Stimulated activated naive B cell treated with anti-CD40 and anti-IgM and Interleukin-4, amounts not matched to agents 10 μg/mL and 1 μg/mL and 100 μg/mL, for 72 hours (primary cell): ENCODE results near the gene PTPRN2.

Experiments
- ATAC-seq, 2 donors: fragments of 150-1000 bp; cut with Tn5 transposase; replicated peaks; 2 replicates each; pipeline ENCODE4 v1.10.0; 2021; ENCODE audit warnings: moderate library complexity in 1 of 2
- DNase-seq: peaks from one replicate; pipeline ENCODE4 v3.0.0; 2021
- H3K27ac Mint-ChIP-seq: one replicate; pipeline ENCODE4 v1.8.0; 2022; ENCODE audit warnings: mild to moderate bottlenecking, mixed read lengths
- H3K27me3 Mint-ChIP-seq, 2 donors: one replicate each; pipeline ENCODE4 v1.8.0; 2022; ENCODE audit warnings: mixed read lengths in 2 of 2
- H3K36me3 Mint-ChIP-seq, 2 donors: one replicate each; pipeline ENCODE4 v1.8.0; 2022; ENCODE audit warnings: mixed read lengths in 2 of 2, mild to moderate bottlenecking in 1 of 2
- H3K4me1 Mint-ChIP-seq, 2 donors: one replicate each; pipeline ENCODE4 v1.8.0; 2022; ENCODE audit warnings: mixed read lengths in 2 of 2, mild to moderate bottlenecking in 1 of 2
- H3K4me3 Mint-ChIP-seq, 2 donors: one replicate each; pipeline ENCODE4 v1.8.0; 2022; ENCODE audit warnings: mild to moderate bottlenecking in 2 of 2, mixed read lengths in 2 of 2, moderate library complexity in 1 of 2
- H3K9me3 Mint-ChIP-seq, 2 donors: one replicate each; pipeline ENCODE4 v1.8.0; 2022; ENCODE audit warnings: mixed read lengths in 2 of 2, mild to moderate bottlenecking in 1 of 2

Gene PTPRN2

DNA sequence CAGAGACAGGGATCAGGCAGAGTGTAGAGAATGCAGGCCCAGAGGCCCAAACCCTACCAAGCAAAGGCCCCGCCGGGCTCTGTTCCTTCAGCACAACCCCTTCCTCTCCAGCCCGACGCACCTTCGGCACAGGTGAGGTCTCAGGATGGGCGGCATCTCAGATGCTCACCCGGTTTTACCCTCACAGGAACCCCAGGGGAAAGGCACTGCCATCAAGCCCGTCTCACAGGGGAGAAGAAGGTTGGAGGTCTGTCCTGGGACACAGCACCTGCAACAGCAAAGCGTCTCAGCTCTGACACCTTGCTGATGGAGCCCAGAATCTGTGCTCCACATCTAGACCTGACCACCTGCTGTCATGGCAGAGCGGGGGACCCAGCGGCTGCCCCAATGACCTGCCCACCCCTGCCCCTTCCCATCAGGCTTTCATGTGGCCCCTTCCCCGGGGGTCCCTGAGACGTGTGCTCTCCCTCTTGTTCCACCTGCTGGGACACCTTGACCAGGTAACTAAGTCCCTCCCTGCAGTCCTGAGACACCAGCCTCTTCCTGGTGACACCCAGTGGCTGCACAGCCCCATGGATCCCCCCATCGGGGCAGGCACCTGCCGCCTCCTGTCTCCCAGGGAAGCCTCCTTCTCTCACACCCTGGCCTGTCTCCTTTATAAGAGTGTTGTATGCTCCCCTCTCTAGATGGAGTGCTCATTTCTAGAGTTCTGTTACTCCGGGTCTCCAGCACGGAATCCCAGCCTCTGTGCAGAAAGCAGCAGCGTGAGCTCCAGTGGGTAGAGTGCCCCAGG is 935.3 kb downstream of the PTPRN2 start:
- Mint-ChIP-seq H3K4me3 (no peak overlapping the region), H3K36me3 (no peaks in the 10 kb centered on the region), H3K27me3 (no peaks in the 10 kb centered on the region), H3K4me1 (no peaks in the 10 kb centered on the region), H3K27ac (no peak overlapping the region), H3K9me3 (no peaks in the 10 kb centered on the region)
- no peak for DNase-seq
- ATAC-seq, result no peak

DNA sequence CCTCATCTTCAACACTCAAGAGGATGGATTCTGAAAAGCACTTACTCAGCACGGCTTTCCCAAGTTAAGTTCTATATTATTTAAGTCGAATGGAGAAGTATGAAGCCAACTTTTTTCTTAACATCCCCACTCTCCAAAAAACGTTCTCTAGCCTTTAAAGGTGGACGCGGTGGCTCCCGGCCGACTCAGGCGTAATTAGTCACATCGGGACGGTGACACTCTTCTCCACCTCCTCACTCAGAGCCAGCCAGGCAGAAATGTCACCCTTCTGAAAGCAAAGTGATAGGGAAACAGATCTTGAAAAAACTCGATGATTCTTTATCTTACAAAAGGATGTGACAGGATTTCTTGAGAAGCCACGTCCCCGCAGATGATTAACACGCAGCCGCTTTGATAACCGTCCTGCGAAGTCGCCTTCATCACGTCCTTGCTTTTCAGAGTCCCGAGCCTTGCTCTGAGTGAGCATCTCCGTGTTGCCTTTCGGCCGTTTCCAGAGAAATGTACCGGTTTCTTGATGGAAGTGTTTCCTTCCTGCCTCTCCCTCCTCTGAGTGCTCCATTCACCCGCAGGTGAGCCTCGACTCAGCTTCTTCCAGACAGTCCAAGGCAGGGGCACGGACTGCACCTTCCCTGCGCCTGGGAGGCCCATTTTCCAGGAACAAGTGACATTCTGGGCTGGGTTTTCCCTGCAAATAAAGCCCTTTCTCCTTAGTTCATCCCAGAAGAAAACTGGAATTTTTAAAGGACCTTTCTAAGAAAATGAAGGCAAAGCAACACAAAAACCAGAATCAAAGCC is 936.1 kb downstream of the PTPRN2 start:
- Mint-ChIP-seq H3K36me3 (no peaks in the 10 kb centered on the region), H3K4me3 (no peak overlapping the region), H3K9me3 (no peaks in the 10 kb centered on the region), H3K27me3 (no peaks in the 10 kb centered on the region), H3K27ac (no peak overlapping the region), H3K4me1 (no peaks in the 10 kb centered on the region)
- DNase-seq, result no peak
- ATAC-seq, result no peak

DNA sequence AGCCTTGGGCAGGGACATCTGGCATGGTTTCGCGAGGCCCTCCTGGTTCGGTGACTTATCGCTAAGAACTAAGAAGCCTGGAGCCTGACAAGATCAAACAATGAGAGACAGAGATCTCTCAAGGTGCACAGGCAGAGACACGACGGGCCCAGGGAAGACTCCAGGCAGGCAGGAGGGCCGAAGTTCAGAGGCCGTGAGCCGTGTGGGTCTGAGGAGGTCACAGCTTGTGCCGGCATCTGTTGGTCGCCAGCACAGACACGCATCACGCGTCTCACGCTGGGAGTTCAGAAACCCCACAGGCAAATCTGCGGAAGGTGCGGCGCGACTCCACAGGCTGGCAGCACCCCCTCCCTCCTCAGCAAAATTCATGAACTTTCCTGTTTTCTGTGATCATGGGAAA is 936.8 kb downstream of the PTPRN2 start:
- no peaks in the 10 kb centered on the region for H3K9me3 Mint-ChIP-seq
- H3K27me3 Mint-ChIP-seq, result no peaks in the 10 kb centered on the region
- ATAC-seq (no peak), DNase-seq (no peak)
- no peak overlapping the region for H3K27ac Mint-ChIP-seq
- no peak overlapping the region for H3K4me3 Mint-ChIP-seq
- H3K36me3 Mint-ChIP-seq, result no peaks in the 10 kb centered on the region
- no peaks in the 10 kb centered on the region for H3K4me1 Mint-ChIP-seq

DNA sequence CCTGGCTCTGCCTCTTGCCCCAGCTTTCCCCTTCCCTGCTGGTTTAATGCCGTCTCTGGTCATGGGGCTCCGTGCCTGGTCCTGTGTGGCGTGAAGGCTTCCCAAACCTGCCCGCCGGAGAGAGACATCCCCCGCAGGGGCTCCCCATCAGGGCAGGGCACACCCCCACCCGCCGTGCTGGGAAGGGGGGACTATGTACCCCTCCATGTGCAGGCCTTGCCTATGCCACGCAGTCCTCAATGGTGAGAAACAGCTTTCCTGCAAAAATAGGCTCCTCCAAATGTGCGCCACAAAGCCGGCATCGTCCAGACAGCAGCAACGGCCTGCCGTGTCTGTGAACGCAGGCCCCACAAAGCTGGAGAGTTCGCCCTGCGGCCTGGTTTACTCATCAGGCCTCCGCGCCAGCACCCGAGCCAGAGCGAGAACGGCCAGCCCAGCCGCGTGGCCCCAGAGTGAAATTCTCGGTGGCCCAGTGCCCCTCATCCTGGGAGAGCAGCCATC is 937.4 kb downstream of the PTPRN2 start:
- H3K36me3 Mint-ChIP-seq, result no peaks in the 10 kb centered on the region
- no peaks in the 10 kb centered on the region for H3K4me1 Mint-ChIP-seq
- DNase-seq (no peak), ATAC-seq (no peak)
- no peak overlapping the region for H3K4me3 Mint-ChIP-seq
- H3K27ac Mint-ChIP-seq, result no peak overlapping the region
- H3K27me3 Mint-ChIP-seq, result no peaks in the 10 kb centered on the region
- H3K9me3 Mint-ChIP-seq, result no peaks in the 10 kb centered on the region

DNA sequence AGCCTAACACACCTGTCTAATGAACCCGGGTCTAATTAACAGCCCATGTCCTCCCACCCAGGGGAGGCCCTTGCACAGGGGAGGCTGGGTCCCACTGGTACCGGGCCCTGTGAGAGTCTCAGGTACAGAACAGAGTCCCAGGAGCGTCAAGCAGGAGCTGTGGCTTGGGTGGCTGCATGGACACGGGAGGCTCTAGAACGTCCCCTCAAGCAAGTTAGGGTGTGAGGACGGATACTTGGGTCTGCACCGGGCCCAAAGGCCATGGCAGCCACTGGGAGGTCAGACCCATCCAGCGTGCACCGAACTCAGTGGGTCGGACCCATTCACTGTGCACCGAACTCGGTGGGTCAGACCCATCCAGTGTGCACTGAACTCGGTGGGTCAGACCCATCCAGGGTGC is 941.1 kb downstream of the PTPRN2 start:
- Mint-ChIP-seq H3K9me3 (no peaks in the 10 kb centered on the region), H3K4me1 (no peaks in the 10 kb centered on the region), H3K27ac (no peak overlapping the region), H3K27me3 (peaks cover 5 to 11% of the 10 kb centered on the region in 2 donors), H3K36me3 (no peaks in the 10 kb centered on the region), H3K4me3 (no peak overlapping the region)
- no peak for DNase-seq
- no peak for ATAC-seq

DNA sequence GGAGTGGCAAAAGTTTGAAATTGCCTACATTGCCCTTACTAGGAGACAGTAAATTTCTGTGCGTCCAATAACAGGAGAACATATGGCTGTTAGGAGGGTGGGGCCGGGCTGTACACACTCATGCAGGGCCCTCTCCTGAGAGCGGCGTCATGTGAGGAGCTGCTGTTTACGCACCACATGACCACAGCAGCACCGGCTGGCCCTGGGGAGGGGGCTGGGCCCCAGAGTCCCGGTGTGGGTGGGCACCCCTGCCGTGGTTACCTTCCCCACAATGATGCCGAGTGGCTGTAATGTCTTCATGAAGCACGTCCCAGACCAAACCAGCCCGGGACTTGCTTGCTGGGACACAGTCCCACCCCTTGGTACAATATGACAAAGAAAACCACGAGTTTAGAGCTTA is 942.1 kb downstream of the PTPRN2 start:
- ATAC-seq, result no peak
- H3K27ac Mint-ChIP-seq, result no peak overlapping the region
- H3K36me3 Mint-ChIP-seq, result no peaks in the 10 kb centered on the region
- H3K4me3 Mint-ChIP-seq, result no peak overlapping the region
- H3K4me1 Mint-ChIP-seq, result no peaks in the 10 kb centered on the region
- H3K9me3 Mint-ChIP-seq, result peaks cover 2 to 4% of the 10 kb centered on the region in 2 donors
- no peak for DNase-seq
- peaks cover 5 to 11% of the 10 kb centered on the region in 2 donors for H3K27me3 Mint-ChIP-seq

DNA sequence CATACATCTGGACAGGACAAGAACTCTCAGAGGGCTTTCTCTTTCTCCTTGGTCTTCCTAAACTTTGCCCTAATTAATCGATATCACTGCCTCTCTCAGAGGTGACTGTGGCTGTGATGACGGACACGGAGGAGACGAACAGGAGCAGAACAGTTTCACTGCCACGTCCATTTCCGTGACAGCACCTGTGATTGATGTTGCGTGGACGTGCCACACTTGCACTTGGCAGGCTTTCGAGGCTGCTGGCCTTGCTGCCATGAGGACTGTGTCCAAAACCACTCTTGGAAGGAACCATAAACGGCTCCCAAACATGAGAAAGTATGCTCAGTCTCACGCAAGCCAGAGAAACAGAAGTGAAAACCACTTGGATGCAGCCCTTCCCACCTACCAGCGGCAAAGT is 942.7 kb downstream of the PTPRN2 start:
- no peaks in the 10 kb centered on the region for H3K4me1 Mint-ChIP-seq
- no peak for ATAC-seq

DNA sequence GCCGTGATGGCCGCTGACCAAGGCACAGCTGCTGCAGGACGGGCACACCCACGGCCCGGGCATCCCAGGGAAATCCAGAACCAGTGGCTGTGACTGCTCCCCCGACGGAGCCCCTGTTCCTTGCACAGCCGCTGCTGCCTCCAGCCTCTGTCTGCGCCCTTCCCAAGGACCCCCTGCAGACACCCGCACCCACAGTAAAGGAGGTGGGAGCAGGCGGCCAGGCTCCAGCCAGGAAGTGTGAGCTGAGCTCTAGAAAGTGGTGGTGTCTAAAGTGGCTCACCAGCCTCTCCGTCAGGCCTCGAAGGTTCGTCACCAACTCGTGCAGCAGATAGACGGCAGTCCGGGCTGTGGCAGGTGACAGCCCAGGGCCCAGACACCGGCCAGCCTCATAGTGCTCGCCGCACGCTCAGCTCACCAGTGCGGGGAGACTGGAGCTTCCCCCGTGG is 944.1 kb downstream of the PTPRN2 start:
- H3K27me3 Mint-ChIP-seq, result peaks cover 10 to 23% of the 10 kb centered on the region in 2 donors
- no peak for DNase-seq
- no peak for ATAC-seq
- H3K36me3 Mint-ChIP-seq, result peaks cover 2 to 4% of the 10 kb centered on the region in 2 donors
- H3K4me1 Mint-ChIP-seq, result no peaks in the 10 kb centered on the region
- H3K9me3 Mint-ChIP-seq, result peaks cover 13 to 19% of the 10 kb centered on the region in 2 donors
- H3K4me3 Mint-ChIP-seq, result no peak overlapping the region
- no peak overlapping the region for H3K27ac Mint-ChIP-seq

More for the DNA sequence above, 942.7 kb downstream of the PTPRN2 start:
- Mint-ChIP-seq H3K27ac (no peak overlapping the region), H3K27me3 (peaks cover 10 to 16% of the 10 kb centered on the region in 2 donors), H3K9me3 (peaks cover 6 to 10% of the 10 kb centered on the region in 2 donors), H3K36me3 (peaks cover 2 to 4% of the 10 kb centered on the region in 2 donors), H3K4me3 (no peak overlapping the region)
- no peak for DNase-seq

DNA sequence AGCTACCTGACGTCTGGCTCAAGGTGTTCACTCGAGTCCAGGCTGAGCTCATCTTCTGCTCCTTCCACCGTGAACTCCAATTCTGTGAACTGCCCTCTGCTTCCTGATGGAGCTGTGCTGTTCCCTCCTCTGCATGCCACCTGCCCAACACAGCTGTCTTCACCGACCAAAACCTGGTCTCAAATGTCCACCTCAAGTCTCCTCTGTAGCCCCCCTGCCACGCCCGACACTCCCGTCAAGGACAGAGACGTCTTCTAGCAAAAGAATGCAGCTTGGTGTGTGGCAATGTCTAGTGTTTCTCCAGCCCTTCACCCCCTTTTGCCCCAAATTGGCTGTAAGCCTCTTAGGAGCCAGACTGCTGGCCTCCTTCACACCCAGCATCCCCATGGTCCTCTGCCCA is 945.8 kb downstream of the PTPRN2 start:
- Mint-ChIP-seq H3K36me3 (peaks cover 2 to 4% of the 10 kb centered on the region in 2 donors), H3K27ac (no peak overlapping the region), H3K4me3 (no peak overlapping the region), H3K4me1 (no peaks in the 10 kb centered on the region), H3K27me3 (peaks cover 14 to 23% of the 10 kb centered on the region in 2 donors), H3K9me3 (peaks cover 13 to 19% of the 10 kb centered on the region in 2 donors)
- no peak for ATAC-seq
- DNase-seq, result no peak

DNA sequence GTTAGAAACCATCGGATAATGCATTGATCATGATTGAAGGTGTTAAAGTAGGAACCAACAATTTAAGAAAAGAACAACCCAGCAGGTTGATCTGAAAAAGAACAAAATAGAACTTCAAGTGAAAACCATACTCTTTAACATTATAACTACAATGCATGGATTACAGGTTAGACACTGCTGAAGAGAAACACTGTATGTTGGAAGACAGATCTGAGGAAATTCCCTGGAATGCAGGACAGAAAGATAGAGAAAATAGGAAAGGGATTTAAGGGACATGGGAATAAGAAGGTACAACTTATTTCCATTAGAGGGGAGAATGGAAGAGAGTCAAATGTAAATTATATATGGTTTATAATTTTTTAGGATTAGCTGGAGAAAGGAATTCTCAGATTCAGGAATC is 947.5 kb downstream of the PTPRN2 start:
- Mint-ChIP-seq H3K9me3 (peaks cover 13 to 19% of the 10 kb centered on the region in 2 donors), H3K27ac (no peak overlapping the region), H3K36me3 (peaks cover 2 to 4% of the 10 kb centered on the region in 2 donors), H3K4me1 (no peaks in the 10 kb centered on the region), H3K4me3 (no peak overlapping the region), H3K27me3 (peaks cover 15 to 23% of the 10 kb centered on the region in 2 donors)
- ATAC-seq (no peak), DNase-seq (no peak)

DNA sequence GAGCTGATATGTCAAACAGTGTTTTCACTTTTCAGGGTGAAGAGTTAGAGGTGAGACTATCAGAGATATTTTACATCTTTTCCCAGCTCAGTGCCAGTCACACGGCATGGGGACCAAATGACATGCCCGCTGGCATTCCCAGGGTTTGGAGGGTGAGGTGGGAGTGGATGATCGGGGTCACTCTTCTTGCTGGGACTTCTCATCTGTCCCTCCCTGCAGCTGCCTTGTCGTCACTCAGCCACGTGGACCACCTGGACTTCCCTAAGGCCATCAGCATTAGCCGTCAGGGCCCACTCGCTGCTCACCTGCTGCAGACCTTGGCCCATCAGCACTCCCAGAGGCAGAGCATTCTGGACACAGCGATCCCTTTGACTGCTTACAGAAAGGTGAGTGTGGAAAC is 949.1 kb downstream of the PTPRN2 start:
- H3K27me3 Mint-ChIP-seq, result peaks cover 30 to 32% of the 10 kb centered on the region in 2 donors
- H3K4me1 Mint-ChIP-seq, result no peaks in the 10 kb centered on the region

DNA sequence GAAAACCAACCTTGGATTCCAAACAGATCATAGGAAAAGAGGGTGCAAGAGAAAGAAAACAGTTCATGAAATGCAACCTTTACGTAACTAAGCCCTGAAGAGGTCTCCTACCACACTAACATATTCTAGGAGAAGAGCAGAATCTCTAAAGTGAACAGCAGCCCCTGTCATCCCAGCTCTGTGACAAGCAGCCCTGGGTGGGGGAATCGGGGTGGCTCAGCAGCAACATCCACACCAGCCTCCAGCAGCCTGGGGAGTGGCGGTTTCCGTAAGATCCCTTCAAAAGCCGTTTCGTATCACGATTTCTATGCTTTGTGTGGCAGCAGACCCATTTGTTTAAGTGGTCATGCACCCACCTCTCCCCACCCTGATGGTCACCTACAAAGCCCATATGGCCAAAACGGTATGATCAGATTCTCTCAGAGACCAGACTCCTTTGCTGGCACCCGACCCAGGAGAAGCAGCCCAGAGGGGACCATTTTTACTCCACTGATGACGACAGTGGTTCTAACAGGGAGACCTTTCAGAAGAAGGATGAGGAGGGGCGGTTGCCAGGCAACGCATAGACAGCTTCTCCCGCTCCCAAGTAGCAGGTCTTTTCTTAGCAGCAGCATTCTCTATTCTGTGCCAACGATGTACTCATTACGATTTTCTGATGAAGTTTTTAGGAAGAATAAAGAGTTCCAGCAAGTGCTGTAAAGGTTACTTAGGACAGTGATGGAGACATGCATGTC is 950.2 kb downstream of the PTPRN2 start:
- Mint-ChIP-seq H3K9me3 (peaks cover 13 to 19% of the 10 kb centered on the region in 2 donors), H3K27me3 (peaks cover 32 to 35% of the 10 kb centered on the region in 2 donors), H3K4me3 (no peak overlapping the region), H3K27ac (no peak overlapping the region), H3K36me3 (peaks cover 2 to 4% of the 10 kb centered on the region in 2 donors), H3K4me1 (no peaks in the 10 kb centered on the region)
- ATAC-seq, result no peak
- no peak for DNase-seq

More for the DNA sequence above, 949.1 kb downstream of the PTPRN2 start:
- DNase-seq (no peak), ATAC-seq (no peak)
- no peak overlapping the region for H3K27ac Mint-ChIP-seq
- peaks cover 13 to 19% of the 10 kb centered on the region in 2 donors for H3K9me3 Mint-ChIP-seq
- peaks cover 2 to 4% of the 10 kb centered on the region in 2 donors for H3K36me3 Mint-ChIP-seq
- H3K4me3 Mint-ChIP-seq, result no peak overlapping the region

DNA sequence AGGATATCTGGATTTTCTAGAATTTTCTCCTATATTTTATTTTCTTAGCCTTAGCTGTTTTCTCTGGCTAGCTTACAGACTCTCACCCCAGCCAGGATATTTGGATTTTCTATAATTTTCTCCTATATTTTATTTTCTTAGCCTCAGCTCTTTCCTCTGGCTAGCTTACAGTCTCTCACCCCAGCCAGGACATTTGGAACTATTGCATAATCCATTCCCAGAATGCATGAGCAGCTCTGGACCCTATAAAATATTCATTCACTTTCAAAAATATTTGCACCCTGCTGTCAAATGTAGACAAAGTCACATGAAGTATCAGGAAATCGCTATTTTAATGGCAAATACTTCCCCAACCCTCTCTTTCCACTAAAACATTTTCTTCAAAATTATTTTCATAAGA is 952.0 kb downstream of the PTPRN2 start:
- ATAC-seq (no peak), DNase-seq (no peak)
- Mint-ChIP-seq H3K4me1 (no peaks in the 10 kb centered on the region), H3K27ac (no peak overlapping the region), H3K9me3 (peaks cover 12 to 16% of the 10 kb centered on the region in 2 donors), H3K36me3 (peaks cover 2 to 4% of the 10 kb centered on the region in 2 donors), H3K4me3 (no peak overlapping the region), H3K27me3 (peaks cover 27 to 30% of the 10 kb centered on the region in 2 donors)

DNA sequence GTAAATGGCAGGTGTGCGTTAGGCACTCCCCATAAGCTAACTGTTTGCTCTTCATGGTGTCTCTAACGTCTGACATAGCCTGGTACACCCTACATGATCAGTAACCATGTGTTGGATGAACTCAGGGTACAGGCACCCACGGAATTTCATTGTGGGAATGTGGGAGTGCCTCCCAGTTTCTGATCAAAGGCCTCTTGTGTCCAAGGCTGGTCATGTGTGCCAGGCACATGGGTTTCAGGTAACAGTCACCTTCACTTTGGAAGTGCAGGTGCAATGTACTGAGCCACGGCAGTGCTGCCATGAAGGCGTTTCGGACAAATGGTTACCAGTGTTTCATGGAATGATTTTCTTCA is 952.5 kb downstream of the PTPRN2 start:
- H3K4me3 Mint-ChIP-seq, result no peak overlapping the region
- H3K27ac Mint-ChIP-seq, result no peak overlapping the region
- peaks cover 28 to 31% of the 10 kb centered on the region in 2 donors for H3K27me3 Mint-ChIP-seq
- H3K4me1 Mint-ChIP-seq, result no peaks in the 10 kb centered on the region
- no peak for ATAC-seq
- H3K36me3 Mint-ChIP-seq, result peaks cover 1 to 2% of the 10 kb centered on the region in 2 donors
- no peak for DNase-seq
- peaks cover 9 to 11% of the 10 kb centered on the region in 2 donors for H3K9me3 Mint-ChIP-seq
